ENCODE results near the gene QRICH2. TPM values are rescaled to one million over a fixed set of nuclear protein-coding genes. Genes with fewer than 3 reads are reported as not detected.
A peak's percentile ranks its signal among the peaks of the same experiment; 100 is the strongest.

Gene QRICH2
- total and polyA plus RNA-seq, 9 of the 15 experiments (the other 6 are each of a cell fraction or from before 2014, with no cell fraction given) = 0.03 to 1.6 (median 0.81) TPM

DNA sequence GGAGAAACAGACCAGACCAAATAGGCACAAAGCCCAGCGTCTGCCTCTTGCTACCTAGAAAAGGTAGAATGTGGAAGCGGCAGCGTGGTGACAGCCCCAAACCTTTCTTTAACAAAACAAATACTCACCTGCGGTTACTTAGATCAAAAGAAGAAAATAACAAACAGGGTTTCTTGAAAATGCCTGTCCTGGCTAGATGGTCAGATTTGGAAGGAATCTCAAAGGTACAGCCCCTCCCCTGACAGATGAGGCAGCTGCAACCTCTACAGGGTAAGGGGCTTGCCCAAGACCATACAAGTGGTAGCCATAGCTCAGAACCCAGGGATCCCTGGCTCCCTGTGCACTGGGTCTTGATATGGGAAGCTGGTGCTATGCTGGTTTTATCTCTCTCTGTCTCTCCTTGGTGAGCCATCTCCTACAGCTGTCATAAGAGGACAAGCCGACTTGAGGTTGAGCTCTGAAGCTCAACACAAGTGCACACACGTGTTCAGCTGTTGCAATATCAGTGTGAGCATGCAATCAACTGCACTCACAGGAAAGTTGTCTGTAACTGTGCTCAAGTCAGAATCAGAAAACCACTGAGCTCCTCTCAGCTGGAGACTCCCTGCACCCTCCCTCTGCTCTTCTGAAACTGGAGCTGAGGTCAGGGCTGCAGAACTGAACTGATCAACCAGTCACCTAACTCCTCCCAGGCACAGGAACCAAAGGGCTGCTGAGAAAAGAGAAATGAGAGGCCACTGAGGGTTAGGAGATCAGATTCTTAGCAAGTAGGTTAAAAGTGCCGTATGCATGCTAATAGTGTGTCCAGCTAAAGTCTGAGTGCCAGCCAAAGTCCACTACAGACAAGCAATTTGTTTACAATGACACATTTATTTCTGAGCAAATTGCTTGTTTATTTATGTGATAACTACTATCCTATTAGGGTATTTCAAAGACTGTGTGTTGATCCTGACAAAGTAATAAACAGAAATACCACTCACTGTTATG is 61.7 kb downstream of the QRICH2 start (continued):
- TF ChIP-seq KDM2B (CRISPR knock-in tag; IDR thresholded peaks at IDR 0.05) (no peak), CCAR2 (IDR thresholded peaks at IDR 0.05; ENCODE audit: low read depth, low read length) (no peak), DPF2 (IDR thresholded peaks at IDR 0.05) (peak; percentile 34; the same call in 1 of the 2 replicates), XRCC5 (IDR thresholded peaks at IDR 0.05; ENCODE audit: low read depth, low read length) (no peak), CREBBP (IDR thresholded peaks at IDR 0.05; ENCODE audit: low read depth, low read length) (no peak), TGIF2 (CRISPR knock-in tag; IDR thresholded peaks at IDR 0.05) (no peak), TAF15 (IDR thresholded peaks at IDR 0.05; ENCODE audit: low read depth, low read length) (no peak), ILK (tag; IDR thresholded peaks at IDR 0.05; ENCODE audit: borderline replicate concordance, low read depth) (no peak), ZKSCAN3 (CRISPR knock-in tag; IDR thresholded peaks at IDR 0.05) (no peak), ARID1B (IDR thresholded peaks at IDR 0.05) (peak; percentile 40; the same call in 1 of the 2 replicates), ZNF644 (tag; IDR thresholded peaks at IDR 0.05; ENCODE audit: low read depth) (no peak; the same call in 1 of the 2 replicates), ZFP30 (CRISPR knock-in tag; IDR thresholded peaks at IDR 0.05; ENCODE audit: borderline replicate concordance) (no peak), CEBPB (tag; IDR thresholded peaks at IDR 0.05) (peak; percentile 88), HDGF (IDR thresholded peaks at IDR 0.05) (no peak), TAL1 (IDR thresholded peaks at IDR 0.05) (no peak), FOXM1 (IDR thresholded peaks at IDR 0.05; ENCODE audit: low read depth) (no peak; the same call in 1 of the 2 replicates), FOXM1 (CRISPR knock-in tag; IDR thresholded peaks at IDR 0.05; ENCODE audit: low read depth) (no peak), JUNB (CRISPR knock-in tag; conservative IDR thresholded peaks at IDR 0.05) (no peak), PYGO2 (tag; IDR thresholded peaks at IDR 0.05) (no peak), NBN (IDR thresholded peaks at IDR 0.05; ENCODE audit: low read depth) (peak; percentile 74; the same call in 1 of the 2 replicates), FOXJ3 (CRISPR knock-in tag; IDR thresholded peaks at IDR 0.05) (no peak), SPI1 (IDR thresholded peaks at IDR 0.05; ENCODE audit: borderline replicate concordance, low read depth, low read length) (no peak), MTA2 (IDR thresholded peaks at IDR 0.05; ENCODE audit: low read depth) (no peak), RFX7 (CRISPR knock-in tag; IDR thresholded peaks at IDR 0.05) (no peak), ZNF146 (CRISPR knock-in tag; IDR thresholded peaks at IDR 0.05; ENCODE audit: unreplicated experiment) (no peak)
- TF ChIP-seq, protein P1, sequence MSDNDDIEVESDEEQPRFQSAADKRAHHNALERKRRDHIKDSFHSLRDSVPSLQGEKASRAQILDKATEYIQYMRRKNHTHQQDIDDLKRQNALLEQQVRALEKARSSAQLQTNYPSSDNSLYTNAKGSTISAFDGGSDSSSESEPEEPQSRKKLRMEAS (CRISPR knock-in tag; IDR thresholded peaks at IDR 0.05) = peak; percentile 77
- TF ChIP-seq, protein P2, sequence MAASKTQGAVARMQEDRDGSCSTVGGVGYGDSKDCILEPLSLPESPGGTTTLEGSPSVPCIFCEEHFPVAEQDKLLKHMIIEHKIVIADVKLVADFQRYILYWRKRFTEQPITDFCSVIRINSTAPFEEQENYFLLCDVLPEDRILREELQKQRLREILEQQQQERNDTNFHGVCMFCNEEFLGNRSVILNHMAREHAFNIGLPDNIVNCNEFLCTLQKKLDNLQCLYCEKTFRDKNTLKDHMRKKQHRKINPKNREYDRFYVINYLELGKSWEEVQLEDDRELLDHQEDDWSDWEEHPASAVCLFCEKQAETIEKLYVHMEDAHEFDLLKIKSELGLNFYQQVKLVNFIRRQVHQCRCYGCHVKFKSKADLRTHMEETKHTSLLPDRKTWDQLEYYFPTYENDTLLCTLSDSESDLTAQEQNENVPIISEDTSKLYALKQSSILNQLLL (CRISPR knock-in tag; IDR thresholded peaks at IDR 0.05; ENCODE audit: borderline replicate concordance) = no peak
- TF ChIP-seq, protein P3, sequence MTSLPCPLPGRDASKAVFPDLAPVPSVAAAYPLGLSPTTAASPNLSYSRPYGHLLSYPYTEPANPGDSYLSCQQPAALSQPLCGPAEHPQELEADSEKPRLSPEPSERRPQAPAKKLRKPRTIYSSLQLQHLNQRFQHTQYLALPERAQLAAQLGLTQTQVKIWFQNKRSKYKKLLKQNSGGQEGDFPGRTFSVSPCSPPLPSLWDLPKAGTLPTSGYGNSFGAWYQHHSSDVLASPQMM (CRISPR knock-in tag; IDR thresholded peaks at IDR 0.05) = no peak
- TF ChIP-seq, protein P4, sequence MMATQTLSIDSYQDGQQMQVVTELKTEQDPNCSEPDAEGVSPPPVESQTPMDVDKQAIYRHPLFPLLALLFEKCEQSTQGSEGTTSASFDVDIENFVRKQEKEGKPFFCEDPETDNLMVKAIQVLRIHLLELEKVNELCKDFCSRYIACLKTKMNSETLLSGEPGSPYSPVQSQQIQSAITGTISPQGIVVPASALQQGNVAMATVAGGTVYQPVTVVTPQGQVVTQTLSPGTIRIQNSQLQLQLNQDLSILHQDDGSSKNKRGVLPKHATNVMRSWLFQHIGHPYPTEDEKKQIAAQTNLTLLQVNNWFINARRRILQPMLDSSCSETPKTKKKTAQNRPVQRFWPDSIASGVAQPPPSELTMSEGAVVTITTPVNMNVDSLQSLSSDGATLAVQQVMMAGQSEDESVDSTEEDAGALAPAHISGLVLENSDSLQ (IDR thresholded peaks at IDR 0.05) = peak; percentile 62

Data from K562 (cell line).